Coronary artery (tissue), 2 donors: ENCODE measurements around the gene STAC.

Experiments
- DNase-seq: peaks from one replicate; pipeline ENCODE4 v3.0.0-alpha.2; 2017; ENCODE audit warnings: low spot score
- H3K27ac ChIP-seq, 2 donors: fragments of 200-600 bp; sonication (generic); one replicate each; pipeline ENCODE4 v1.5.1; 2016 to 2019
- H3K4me3 ChIP-seq: fragments of 200-600 bp; sonication (generic); 2 replicates; pipeline ENCODE4 v1.5.1; 2016; ENCODE audit warnings: mild to moderate bottlenecking, moderate library complexity
- CTCF ChIP-seq: fragments of 200-600 bp; sonication (generic); IDR thresholded peaks from one replicate; pipeline ENCODE4 v1.5.1; 2019; ENCODE audit warnings: antibody characterized with exemption

STAC gene

DNA sequence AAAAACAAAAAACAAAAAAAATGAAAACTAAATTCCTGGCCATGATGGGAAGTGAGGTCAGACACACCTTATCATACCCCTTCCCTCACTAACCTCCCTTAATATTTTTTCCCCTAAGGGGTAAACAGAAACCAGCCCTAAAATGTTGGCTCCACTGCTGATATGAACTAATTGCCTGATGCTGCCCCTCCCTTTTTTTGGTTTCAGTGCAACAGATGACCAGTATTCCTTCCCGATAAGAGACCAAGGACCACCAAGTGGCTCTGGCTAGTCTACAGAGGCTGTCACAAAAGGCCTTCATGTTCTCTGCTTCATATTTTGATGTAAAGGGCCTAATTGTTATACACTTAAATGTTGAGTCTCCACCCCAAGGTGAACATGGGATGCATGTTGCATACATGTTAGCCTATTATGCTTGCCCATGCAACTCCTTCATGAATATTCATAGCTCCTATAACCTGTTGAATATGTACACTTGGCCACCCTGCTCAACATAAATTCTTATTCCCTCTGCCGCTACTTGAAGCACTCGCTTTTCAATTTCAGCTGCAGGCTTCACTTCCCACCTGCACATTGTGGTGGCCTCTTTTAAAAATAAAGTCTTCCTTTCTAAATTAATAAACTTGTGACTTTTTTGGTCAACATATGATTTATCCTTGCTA lies 12.3 kb upstream of the STAC start:
- DNase-seq: no peak
- no peak overlapping the region for H3K4me3 ChIP-seq
- no peak overlapping the region for H3K27ac ChIP-seq
- TF ChIP-seq CTCF: no peak

GRCh38 chr3:36372534-36372935 lies 7.8 kb upstream of the STAC start:
- DNase-seq: no peak
- Histone ChIP-seq H3K4me3 (no peak overlapping the region), H3K27ac (no peak overlapping the region)
- no peak for TF ChIP-seq CTCF

DNA sequence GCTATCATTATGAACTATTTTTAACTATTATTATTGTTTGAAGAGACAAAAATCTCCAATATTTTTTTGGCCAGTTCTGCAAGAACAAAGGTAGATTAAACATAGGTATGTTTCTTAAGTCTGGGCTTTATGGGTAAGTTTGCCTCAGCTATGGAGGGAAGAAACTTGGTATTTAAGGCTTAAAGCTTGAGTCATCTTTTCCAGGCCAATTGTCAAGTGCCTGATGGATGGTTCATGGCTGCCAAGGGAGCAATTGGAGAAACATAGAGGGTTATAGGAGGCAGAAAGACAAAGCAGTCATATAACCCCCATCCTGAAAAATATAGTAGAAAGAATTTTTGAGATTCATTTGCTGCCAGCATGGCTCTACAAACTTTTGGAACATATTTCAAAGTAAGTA lies 7.2 kb upstream of the STAC start:
- Histone ChIP-seq H3K27ac (no peak overlapping the region), H3K4me3 (no peak overlapping the region)
- no peak for TF ChIP-seq CTCF
- DNase-seq: no peak

DNA sequence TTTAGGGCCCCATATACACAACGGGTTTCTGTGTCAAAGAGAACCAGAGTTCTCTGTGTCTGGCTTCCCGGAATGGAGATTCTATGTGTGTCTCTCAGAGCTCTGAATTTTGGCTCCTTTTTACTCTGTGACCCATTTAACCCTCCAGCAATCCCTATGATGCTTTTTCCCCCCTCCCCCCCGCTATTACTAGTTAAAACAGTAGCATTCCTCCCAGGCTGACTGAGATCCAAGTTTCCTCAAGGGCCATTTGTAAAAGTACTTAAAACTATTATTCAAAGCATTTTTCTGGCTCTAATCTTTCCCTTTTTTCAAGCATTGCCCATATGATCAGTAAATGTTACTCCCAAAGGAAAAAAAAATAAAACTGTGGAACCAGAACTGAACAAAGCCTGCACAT lies 6.6 kb upstream of the STAC start:
- Histone ChIP-seq H3K27ac (no peak overlapping the region), H3K4me3 (no peak overlapping the region)
- TF ChIP-seq CTCF: no peak
- no peak for DNase-seq

DNA sequence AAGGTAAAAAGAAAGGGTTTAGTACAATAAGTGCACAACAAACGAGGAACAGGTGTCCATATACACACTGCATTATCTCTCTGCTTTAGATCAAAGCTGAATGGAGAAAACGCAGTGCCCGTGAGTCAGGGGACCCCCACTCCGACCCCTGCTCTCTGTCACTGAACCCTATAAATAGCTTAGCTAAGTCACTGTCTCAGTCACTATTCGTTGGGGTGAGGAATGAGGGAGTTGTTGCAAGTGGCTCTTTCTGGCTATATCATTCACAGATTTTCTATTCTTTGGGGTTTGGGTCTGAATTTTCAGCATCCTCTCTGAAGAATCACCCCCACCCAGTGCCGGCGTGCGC lies 458 bp upstream of the STAC start:
- no peak for TF ChIP-seq CTCF
- peak overlapping the region; percentile 75 for H3K4me3 ChIP-seq
- DNase-seq: no peak
- no peak overlapping the region for H3K27ac ChIP-seq

DNA sequence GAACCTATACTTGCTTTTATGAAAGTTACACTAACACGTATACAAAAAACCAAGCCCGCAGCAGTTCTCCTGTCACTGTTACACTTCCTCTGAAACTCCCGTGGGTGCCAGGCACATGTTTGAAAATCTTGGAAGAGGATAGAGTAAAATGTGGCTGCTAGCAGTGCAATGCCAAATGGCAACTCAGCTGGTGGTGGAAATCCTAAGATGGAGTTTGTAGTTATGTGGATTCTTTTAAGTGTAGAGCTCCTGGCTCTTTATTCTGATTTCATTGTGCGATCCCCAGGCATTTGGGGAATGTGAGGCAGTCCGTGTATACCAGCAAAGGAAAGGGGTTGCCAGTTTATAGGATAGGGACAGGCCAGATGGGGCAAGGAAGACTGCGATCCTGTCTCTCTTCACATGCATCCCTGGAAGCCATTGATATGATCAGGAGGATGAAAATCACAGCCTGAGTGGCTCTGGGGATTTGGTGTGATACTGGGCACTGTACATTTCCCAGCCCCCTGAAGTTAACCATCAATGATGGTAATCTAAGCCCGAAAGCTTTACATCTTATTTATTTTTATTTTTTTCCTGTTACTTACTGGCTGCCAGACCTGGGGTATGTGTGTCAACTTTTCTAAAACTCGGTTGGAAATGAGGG lies 1.1 kb downstream of the STAC start:
- Histone ChIP-seq H3K27ac (no peak overlapping the region), H3K4me3 (peak overlapping the region; percentile 75)
- no peak for DNase-seq
- no peak for TF ChIP-seq CTCF

DNA sequence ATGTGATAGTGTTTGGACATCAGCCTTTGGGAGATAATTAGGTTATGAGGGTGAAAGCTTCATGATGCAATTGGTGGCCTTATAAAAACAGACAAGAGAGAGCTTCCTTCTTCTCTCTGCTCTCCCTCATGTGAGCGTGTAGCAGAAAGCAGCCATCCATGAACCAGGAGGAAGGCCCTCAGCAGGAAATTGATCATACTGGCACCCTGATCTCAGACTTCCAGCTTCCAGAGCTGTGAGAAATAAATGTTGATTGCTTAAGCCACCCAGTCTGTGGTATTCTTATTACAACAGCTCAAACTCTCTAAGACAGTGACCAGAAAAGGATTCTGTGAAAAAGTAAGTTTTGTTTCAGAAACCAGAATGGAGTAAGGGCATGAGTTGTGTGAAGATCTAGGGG lies 13.3 kb downstream of the STAC start:
- DNase-seq: no peak
- H3K27ac ChIP-seq: no peak overlapping the region
- TF ChIP-seq CTCF: no peak
- no peak overlapping the region for H3K4me3 ChIP-seq
